Muscle of back (tissue), 13 donors: Measurements from ENCODE around the gene RANBP6. TPM values are rescaled to one million over a fixed set of nuclear protein-coding genes. Genes with fewer than 3 reads are reported as not detected.
"Not testable (repeated sequence)": the region's sequence is repeated elsewhere in the genome, so short reads cannot be mapped to it uniquely, and the experiment has no call there.

Experiments
- DNase-seq, 3 donors: peaks; one replicate each; pipeline versions ENCODE4 v3.0.0 to v3.0.0-alpha.2; 2013
- long read RNA-seq, 9 donors: transcript quantifications; one replicate each; lab custom pipeline, GENCODE V29; 2026
- polyA plus RNA-seq, 10 donors: library from polyadenylated mRNA; unstranded; fragments of 120-200 nt; gene quantifications; one replicate each; pipeline ENCODE4 v1.2.1, GENCODE V29; 2013; ENCODE audit not compliant: insufficient read length in 10 of 10

The RANBP6 gene
- 10 to 100 TPM; 18.1 to 22.5 (median 20.7) TPM for polyA plus RNA-seq
- long read RNA-seq, donor 1, full-length matches to known transcripts: 18 of 18 reads
- long read RNA-seq, donor 1, partial matches to known transcripts: 0 of 18 reads
- long read RNA-seq, donor 1, other reads (novel, unspliced or antisense): 0 of 18 reads
- long read RNA-seq, donor 2, full-length matches to known transcripts: 9 of 9 reads
- long read RNA-seq, donor 2, partial matches to known transcripts: 0 of 9 reads
- long read RNA-seq, donor 2, other reads (novel, unspliced or antisense): 0 of 9 reads
- long read RNA-seq, donor 3: 0 reads
- long read RNA-seq, donor 4, full-length matches to known transcripts: 5 of 5 reads
- long read RNA-seq, donor 4, partial matches to known transcripts: 0 of 5 reads
- long read RNA-seq, donor 4, other reads (novel, unspliced or antisense): 0 of 5 reads
- long read RNA-seq, donor 5, full-length matches to known transcripts: 21 of 21 reads
- long read RNA-seq, donor 5, partial matches to known transcripts: 0 of 21 reads
- long read RNA-seq, donor 5, other reads (novel, unspliced or antisense): 0 of 21 reads
- long read RNA-seq, donor 6, full-length matches to known transcripts: 26 of 26 reads
- long read RNA-seq, donor 6, partial matches to known transcripts: 0 of 26 reads
- long read RNA-seq, donor 6, other reads (novel, unspliced or antisense): 0 of 26 reads
- long read RNA-seq, donor 7, full-length matches to known transcripts: 11 of 11 reads
- long read RNA-seq, donor 7, partial matches to known transcripts: 0 of 11 reads
- long read RNA-seq, donor 7, other reads (novel, unspliced or antisense): 0 of 11 reads
- long read RNA-seq, donor 8, full-length matches to known transcripts: 25 of 25 reads
- long read RNA-seq, donor 8, partial matches to known transcripts: 0 of 25 reads
- long read RNA-seq, donor 8, other reads (novel, unspliced or antisense): 0 of 25 reads
- long read RNA-seq, donor 9, full-length matches to known transcripts: 5 of 5 reads
- long read RNA-seq, donor 9, partial matches to known transcripts: 0 of 5 reads
- long read RNA-seq, donor 9, other reads (novel, unspliced or antisense): 0 of 5 reads

DNA sequence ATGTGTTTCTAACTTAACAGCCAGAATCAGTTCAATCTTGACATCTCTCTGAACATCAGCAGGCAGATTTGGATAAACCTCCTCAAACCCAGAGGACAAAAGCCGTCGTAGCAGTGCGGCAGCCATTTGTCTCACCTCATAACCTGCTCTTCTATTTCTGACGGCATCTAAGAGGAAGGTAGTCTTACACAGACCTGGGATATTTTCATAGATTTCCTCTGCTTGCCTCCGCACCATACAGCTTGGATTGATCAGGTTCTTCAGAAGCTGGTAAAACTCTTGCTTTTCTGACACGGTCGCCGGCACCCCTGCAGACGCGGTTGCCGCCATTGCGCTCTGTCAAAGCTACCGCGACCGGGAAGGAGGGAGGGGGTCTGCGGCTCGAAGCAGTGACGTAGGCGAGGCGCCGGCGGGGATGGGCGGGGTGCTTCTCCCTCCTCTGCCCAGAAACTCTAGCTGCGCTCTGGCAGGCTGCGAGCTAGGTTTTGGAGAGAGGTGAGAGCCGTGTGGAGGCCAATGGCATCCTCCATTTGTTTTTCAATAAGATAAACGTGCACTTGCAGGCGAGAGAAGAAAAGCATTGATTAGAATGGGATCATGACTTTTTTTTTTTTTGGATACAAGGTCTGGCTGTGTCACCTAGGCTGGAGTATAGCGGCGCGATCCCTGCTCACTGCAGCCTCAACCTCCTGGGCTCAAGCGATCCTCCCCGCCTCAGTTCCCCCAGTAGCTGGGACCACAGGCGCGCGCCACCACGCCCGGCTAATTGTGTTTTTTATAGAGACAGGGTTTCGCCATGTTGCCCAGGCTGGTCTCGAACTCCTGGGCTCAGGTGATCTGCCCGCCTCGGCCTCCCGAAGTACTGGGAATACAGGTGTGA, at the start of gene RANBP6:
Gene RANBP6, minus strand, starts transcription at position 347 of the 880 bp plus-strand sequence. Its CDS starts 17 bp downstream, at position 330.
- peak; percentile 86 to 96 (median 92) for DNase-seq

DNA sequence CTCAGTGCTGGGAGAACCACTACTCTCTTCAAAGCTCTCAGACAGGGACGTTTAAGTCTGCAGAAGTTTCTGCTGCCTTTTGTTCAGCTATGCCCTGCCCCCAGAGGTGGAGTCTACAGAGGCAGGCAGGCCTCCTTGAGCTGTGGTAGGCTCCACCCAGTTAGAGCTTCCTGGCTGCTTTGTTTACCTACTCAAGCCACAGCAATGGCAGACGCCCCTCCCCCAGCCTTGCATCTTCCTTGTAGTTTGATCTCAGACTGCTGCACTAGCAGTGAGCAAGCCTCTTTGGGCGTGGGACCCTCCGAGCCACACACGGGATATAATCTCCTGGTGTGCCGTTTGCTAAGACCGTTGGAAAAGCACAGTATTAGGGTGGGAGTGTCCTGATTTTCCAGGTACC, 47.7 kb upstream of the RANBP6 start:
- not testable (repeated sequence) for DNase-seq

DNA sequence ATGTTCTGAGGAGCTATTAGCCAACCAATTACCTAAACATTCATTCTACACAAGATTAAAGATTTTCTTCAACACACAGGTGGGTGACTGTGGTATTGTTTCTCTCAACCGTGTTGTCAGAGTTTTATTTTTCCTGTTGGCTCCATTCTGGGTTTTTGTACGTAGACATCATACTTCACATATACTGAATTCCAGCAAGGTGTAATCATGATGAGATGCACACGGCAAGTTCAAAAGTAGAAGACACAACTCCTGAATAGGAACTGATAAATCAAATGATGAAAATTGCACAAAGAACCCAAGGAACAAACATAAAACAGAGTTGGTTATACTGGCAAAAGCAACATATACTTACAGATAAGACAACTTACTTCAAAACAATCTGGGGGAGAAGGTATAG, 40.2 kb upstream of the RANBP6 start:
- no peak for DNase-seq

DNA sequence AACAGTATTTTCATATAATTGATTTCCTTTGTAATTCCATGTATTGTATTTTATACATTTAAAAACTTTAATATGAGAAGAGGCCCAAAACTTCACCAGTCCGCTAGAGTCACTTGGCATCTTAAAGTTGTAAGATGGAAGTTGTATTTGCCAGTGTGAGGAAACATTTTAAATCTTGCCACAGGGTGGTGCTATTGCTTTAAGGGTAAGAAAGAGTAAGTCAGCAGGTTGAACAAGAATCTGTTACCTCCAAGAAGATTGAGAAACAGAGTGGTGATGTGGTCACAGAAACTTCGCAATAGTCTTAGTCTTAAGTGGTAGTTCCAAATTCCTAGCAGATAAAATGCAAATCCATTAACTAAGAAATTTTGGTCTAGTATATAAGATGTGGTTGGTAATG, 39.8 kb upstream of the RANBP6 start:
- DNase-seq: peak; percentile 33 to 47 (median 44)

DNA sequence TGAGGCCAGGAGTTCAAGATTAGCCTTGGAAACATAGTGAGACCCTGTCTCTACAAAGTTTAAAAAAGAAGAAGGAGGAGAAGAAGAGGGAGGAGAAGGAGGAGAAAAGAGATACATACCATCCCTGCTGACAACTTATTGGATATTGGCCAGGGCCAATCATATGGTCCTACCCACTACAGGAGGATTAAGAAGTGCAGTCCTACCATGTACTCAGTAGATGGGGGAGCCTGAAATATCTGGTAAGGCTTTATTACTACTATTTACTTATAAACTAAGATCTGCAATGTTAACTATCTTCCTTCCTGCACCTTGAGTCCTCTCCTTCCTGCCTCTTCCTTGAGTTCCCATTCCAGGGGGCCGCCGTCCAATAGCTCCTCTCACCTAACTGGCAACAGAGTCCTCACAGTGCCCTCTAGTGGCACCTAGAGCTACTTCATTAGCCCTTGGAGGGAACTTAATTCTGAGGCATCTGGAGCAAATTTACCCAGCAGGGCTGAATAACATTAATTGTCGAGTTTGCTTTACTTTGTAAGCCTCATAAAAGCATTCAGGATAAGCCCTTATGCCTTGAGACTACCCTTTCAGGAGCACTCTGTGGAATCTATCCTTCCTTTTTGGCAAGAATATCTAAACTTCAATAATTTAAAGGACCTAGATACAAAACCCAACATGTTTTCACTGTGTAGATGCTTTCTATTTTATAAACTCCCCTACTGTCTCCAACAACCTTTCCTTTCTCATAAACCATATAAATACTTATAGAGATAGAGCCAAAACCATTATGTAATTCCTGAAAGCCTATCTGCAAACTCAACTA, 39.1 kb upstream of the RANBP6 start:
- peak; percentile 44 to 66 (median 44) for DNase-seq

DNA sequence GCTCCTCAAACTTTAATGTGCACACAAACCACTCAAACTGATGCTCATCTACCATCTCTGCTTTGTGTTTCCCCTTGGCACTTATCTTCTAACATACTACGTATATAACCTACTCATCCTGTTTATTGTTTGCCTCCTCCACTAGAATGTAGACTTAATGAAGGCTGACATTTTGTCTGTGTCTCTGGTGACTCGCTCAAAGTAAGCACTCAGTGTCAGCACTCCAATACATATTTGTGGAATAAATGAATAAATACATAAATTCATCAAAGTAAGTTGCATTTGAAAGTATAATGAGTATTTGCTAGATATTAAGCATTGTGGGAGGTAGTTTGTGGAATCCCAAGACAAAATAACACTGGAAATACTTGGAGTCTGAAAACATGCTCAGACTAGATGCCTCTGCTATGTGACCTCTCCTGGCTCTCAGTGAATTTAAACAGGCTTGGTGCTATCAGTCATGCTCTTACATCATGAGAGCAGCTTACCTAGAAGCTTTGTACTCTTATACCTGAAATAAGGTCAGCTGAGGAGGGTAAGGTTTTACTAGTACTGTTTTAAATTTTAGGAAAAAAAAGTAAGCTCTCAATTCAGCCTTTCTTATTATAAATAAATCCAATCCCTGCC, 37.0 kb upstream of the RANBP6 start:
- no peak for DNase-seq

DNA sequence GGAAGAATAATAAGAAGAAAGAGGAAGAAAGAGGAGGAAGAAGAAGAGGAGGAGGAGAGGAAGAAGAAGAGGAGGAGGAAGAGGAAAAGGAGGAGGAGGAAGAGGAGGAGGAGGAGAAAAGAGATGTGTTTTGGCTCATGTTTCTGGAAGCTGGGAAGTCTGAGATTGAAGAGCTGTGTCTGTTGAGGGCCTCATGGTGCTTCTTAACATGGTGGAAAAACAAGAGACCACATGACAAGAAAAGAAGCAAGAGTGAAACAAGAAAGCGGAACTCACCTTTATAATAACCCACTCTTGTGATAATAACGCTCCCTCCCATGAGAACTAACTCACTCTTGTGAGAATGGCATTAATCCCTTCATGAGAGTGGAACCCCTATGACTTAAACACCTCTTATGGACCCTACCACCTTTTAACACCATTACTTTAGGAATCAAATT, 36.1 kb upstream of the RANBP6 start:
- DNase-seq: no peak

DNA sequence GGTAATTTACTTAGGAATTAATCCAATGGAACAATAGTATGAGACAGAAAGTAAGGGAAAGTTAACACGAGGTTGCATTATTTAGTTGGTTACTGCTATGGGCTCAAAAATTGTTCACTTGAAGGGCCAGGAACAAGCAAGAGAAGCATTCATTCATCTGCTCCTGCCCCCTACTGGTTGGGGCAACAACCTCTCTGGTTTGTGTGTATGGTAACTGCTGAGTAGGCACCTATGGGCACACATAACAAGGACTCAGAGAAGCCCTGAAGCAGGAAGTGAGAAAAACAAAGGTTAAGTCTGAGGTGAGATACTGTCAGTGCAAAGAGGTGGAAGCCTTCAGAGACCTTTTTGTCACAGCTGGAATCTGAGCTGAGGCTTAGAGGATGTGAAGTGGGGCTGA, 34.4 kb upstream of the RANBP6 start:
- DNase-seq: no peak

DNA sequence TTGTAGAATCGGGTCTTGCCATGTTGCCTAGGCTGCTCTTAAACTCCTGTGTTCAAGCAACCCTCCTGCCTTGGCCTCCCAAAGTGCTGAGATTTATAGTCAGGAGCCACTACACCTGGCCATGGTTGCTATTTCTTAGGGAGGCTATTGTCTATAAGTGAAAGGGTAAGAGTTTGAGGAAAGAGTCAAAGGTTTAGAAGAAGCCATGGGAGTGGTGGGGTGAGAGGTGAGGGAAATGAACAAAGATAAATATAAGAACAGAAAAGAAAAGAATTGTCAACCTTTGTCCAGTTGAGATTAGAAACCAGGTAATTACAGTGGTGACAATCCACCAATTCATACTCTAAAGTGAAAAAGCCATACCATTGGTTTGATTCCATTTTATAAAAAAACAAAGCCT, 32.6 kb upstream of the RANBP6 start:
- DNase-seq: no peak

DNA sequence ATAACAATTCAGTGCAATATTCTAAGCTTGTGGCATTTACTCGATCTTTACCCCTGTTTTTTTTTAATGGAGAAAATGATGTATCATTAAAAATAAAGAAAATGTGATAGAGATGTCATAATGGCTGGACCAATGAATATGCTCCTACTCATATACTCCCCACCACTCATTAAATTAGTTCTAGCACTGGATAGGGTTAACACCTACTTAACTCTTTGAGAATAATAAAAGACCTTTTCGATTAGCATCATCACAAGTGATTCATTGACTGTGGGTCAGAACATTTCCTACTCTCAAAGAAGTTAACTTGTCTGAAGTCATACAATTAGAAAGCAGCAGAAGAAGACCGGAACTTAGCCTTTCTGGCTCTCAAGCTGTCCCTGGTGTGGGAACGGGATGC, 31.6 kb upstream of the RANBP6 start:
- DNase-seq: no peak

DNA sequence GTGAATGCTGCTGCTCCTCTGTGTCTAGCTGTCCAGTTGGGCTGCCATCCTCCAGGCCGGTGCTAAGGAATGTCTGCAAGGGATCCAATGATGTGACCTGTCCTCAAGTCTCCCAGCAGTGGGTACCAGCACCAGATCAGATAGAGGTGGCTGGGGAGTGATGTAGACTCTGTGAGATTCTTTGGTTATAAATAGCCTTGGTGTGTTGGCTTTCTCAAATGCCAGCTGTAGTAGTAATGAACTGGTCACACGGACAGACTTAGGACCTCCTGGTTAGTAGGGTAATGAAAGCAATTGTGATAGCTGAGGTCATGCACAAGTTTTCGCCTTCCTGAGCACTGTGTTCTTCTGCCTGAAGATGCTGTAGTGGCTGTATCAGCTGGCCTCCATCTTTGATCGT, 29.9 kb upstream of the RANBP6 start:
- DNase-seq: no peak

DNA sequence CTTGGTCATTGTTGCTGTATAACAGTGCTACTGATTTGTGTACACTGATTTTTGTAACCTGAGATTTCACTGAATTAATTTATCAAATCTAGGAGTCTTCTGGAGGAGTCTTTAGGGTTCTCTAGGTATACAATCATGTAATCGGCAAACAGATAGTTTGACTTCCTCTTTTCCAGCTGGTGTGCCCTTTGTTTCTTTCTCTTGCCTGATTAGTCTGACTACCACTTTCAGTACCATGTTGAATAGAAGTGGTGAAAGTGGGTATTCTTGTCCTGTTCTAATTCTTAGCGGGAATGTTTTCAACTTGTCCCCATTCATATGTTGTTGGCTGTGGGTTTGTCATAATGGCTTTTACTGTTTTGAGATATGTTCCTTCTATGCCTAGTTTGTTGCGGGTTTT, 24.7 kb upstream of the RANBP6 start:
- DNase-seq: no peak

DNA sequence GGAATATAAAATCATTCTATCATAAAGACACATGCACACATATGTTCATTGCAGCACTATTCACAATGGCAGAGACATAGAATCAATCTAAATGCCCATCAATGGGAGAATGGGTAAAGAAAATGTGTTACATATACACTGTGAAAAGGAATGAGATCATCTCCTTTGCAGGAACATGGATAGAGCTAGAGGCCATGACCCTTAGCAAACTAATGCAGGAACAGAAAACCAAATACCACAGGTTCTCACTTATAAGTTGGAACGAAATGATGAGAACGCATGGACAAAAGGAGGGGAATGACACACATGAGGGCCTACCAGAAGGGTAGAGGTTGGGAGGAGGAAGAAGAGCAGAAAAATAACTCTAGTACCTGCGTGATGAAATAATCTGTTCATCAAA, 21.0 kb upstream of the RANBP6 start:
- no peak for DNase-seq

DNA sequence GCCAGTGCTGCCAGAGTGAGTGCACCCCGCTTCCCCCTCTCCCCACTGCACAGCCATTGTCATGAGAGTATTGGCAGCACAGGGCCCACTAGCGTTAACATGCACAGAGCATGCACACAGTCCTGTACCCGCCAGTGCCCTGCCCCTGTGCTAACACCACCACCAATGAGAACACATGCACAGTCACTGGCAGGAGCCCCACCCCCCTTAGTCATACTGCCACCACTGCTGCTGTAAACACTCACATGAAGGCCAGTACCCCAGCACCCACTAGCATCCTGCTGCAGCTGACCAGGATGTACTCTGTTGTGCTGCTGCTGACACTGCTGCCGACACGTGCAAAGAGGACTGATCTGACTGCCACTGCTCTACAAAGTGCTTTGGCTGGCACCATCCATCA, 19.5 kb upstream of the RANBP6 start:
- DNase-seq: no peak

DNA sequence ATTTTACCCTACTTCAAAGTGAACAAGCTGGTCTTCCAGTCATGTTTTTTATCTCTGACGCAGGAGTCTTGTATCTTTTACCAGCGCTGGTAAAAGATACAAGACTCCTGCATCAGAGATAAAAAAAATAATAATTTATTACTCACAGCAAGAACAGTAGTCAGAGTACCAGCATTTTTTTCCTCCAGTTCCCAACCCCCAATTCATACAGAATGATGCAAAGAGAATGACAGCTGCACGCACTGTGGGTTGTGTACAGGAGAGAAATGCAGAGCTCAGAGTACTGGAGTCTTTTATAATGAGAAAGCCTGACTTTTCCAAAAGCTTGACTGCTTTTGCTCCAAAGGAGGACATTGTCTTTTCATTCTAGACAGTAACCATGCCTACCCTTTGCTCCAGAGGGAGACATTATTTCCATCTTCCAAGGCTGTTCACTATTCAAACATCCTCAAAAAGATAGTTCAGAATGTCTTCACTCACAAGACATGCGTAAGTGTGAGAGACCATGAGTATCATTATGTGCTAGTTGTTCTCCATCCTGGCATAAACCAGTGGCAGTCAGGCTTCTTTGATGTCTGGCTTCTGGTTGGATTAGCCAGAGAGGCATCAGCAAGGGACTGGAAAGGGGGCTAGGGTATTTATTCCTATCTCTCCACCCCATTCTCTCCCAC, 14.3 kb upstream of the RANBP6 start:
- no peak for DNase-seq

DNA sequence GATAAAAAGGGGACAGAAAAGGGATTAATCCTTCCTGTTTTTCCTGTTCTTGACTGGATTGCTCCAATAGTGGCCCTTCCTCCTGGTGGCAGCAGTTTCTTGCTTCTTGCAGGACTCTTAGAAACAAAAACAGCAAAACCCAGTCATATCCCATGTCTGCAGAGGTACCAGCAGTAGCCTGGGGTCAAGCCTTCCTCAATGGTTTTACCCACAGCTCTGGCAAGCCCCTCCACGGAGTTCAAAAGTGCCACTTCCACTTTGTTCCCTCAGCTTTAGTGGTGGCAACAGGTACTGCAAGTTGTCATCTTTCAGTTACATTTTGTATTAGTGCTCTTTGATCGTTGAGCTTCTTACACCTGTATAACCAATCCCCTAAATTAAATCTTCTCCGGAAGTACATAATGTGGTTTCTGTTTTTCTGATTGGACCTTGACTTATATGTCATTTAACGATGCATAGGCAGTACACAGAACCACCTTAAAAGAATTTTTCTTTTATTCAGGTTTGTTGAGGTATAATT, 8.7 kb upstream of the RANBP6 start:
- no peak for DNase-seq

DNA sequence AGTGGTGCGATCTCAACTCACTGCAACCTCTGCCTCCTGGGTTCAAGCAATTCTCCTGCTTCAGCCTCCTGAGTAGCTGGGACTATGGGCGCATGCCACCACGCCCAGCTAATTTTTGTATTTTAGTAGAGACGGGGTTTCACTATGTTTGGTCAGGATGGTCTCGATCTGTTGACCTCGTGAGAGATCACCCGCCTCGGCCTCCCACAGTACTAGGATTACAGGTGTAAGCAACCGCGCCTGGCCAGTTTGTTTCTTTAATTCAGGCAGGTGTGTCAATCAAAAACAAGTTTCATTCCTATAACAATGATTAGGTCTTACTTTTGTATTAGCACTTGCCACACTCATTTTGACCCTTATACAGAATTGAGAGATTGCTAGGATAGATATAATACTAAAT, 1.6 kb upstream of the RANBP6 start:
- DNase-seq: not testable (repeated sequence)

DNA sequence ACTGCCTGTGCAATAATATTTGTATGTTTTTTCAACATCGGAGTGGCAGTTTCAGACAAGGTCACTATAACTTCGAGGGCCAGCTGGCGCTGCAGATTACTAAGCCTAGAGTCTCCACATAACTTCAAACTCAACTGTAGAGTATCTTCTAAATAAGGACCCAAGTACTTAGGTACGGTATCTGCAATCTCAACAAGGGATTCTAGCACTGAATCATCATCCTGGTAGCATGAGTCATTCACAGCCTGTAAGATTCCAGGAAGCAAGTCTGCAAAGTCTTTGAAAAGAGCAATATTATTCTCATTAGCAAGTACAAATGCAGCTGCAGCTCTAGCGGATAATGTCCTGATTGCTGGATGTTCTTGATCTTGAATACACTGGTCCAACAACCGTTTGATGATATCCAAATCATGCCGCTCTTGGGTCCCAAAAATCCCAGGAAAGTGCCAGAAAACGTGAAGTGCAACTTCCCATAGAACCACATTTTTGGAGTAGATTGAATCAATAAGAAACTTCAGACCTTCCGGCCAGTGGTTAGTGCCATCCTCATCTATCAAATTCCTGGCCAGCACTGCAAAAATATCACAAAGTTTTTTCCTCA, 654 bp downstream of the RANBP6 start:
- DNase-seq: peak in 1 of 3 donors; percentile 28
